HG03066 (cell line): Measurements from ENCODE around the gene MEN1.
"Not testable (repeated sequence)": the region's sequence is repeated elsewhere in the genome, so short reads cannot be mapped to it uniquely, and the experiment has no call there.

ENCODE experiments used
- ATAC-seq: cut with Tn5 transposase; IDR thresholded peaks from one replicate; pipeline ENCODE4 v1.9.1; 2021; ENCODE audit warnings: low read depth; ENCODE audit not compliant: unreplicated experiment

MEN1 gene

DNA sequence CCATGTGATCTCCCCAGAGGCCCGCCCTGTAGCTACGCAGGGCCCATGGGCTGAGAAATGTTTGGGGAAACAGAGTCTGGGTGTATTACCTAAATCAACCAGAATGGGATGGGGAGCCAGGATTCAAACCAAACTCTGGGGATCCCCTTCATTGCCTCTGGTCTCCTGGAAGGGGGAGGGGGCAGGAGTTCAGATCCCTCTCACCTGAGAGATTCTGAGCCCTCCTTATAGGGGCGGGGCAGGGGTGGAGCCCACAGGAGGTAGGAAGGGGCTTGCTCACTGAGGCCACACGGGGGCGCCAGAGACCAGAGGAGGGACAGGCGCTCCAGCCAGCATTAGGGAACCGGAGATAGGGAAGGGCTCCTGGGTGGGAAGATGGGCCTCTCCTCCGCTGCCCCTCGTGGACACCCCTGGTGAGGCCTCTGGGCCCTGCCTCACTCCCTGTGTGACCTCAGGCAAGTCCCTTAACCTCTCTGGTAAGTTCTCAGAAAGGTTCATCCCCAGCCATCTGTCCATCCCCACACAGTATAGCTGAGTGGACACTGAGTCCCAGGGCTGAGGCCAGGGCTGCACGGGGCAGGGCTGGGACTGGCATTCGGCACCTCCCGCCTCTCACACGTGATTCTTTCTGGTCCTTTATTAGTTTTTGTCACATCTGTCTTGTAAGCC lies 36.8 kb upstream of the MEN1 start:
- no peak for ATAC-seq

DNA sequence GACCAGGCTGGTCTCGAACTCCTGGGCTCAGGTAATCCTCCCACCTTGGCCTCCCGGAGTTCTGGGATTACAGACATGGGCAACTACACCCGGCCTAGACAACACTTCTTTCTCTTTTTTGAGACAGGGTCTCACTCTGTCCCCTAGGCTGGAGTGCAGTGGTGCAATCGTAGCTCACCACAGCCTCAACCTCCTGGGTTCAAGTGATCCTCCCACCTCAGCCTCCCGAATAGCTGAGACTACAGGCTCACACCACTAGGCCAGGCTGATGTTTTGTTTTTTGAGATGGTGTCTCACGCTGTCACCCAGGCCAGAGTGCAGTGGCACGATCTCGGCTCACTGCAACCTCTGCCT lies 35.4 kb upstream of the MEN1 start:
- not testable (repeated sequence) for ATAC-seq

DNA sequence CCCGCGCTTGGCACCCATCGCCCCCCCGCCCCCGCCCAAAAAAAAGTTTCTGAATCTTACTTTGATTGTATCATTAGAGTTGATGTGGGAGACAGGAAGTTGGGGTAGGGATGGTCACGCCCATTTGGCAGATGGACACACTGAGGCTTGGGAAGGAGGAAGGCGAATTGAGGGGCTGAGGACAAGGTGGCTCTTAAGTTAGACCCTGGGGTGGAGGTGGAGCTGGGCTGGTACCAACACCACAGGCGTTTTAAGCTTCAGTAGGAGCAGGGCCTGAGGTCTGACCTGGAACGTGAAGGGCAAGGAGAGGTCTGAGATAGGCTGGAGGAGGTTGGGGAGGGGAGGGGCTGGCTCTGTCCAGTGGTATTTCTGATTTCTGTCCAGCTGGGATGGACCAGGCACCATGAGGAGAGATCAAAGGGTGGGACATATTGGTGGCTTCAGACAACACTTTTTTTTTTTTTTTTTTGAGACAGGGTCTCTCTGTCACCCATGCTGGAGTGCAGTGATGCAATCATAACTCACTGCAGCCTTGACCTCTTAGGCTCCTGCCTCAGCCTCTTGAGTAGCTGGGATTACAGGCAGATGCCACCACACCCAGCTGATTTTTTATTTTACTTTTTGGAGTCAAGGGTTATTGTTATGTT lies 34.9 kb upstream of the MEN1 start:
- ATAC-seq = no peak

DNA sequence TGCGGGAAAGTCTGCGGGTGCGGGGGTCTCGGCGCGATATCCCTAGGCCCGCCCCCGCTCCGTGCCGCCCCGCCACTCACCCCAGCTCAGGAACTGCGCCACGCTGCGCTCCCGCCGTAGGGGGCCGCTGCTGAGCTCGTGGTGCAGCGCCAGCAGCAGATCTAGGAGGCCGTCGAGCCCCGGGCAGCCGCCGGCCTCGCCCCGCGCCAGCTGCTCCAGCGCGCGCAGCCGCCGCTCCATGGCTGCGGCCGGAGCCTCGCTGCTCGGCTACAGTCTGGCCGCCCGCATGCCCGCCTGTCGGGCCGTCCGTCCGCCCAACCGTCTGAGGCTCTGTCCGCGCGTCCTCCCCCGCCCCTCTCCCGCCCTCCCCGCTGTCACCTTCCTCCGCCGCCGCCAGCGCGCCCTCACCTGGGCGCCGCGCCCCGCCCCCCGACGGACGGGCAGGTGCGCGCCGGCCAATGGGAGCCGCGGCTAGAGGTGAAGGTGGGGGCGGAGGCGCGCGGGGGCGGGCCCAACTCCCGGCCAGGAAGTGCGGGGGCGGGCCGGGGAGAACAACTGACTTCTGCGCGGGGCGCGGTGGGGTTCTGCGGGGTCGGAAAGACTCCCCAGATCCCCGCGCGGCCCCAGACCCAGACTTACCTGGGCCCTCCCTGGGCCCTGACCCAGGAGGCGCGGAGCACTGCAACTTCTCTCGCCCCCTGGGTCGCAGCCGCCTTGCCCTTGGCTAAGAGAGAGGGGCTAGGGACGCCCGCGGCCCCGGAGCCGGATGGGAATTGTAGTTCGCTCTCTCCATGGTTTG lies 34.2 kb upstream of the MEN1 start, which contains the start of gene CDC42BPG:
Gene CDC42BPG (minus strand): TSS at position 324 of the 799 bp plus-strand sequence. CDS start 84 bp downstream, at position 240.
- no peak for ATAC-seq

DNA sequence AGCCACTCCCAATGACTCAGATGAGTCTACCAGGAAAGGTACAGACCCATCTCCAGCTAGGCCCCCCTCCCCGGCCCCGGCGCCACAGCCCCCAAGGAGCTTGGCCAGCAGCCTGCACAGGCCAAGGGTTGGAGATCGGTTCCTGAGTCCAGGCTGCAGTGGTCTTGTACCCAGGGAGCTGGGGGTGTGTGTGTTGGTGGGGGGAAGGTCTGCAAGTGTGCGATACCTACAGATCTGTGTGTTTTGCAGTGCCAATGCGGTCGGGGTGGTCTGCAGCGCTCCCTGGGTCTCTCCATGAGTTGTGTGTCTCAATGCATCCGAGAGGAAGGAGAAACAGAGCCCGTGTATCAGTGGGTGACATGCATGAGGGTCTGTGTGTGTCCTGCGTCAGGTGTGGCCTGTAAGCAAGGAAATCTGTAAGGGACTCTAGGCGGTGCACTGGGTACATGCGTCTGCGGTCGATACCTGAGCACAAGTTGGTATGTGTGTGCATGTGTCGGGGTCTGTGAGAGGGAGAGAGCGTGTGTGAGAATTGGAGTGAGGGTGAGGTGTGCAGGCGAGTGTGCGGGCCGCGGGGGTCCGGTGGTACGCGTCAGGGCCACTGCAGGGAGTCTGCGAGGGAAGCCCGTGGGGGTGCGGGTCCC lies 33.5 kb upstream of the MEN1 start:
- ATAC-seq = no peak

DNA sequence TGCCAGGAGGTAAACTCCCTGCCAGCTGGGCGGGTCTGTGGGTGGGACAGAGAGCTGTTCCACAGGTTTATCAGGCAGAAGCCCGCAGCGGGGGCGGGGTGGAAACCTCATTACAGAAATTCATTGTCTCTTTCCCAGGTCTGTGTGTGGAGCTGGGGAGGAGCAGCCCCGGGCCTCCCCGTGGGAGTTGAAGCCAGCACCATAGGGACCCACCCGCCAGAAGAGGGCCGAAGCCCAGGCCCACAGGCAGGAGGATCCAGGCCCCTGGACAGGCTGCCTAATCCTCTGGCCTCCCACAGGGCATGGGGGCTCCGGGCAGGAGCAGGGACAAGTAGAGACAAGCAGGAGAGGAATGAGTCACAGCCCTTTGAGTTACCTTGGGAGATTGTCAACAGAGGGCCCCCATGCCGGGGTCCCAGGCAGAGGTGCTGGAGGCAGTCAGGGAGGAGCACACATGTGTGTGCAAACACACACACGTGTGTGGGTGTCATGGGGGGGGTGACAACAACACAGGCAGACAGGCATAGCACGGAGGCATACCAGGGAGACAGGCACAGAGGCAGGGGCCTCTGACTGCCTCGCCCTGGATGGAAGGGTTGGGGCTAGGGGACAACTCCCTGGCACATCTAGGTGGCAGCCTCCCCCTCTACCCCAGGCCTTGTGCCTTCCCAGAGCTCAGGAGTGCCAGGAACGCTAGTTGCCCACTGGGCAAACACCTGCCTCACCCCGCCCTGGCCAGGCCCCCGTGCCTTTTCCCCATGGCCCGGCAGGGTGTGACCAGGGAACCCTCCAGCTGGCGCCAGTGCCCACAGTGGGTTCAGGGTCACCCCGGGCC lies 32.7 kb upstream of the MEN1 start:
- ATAC-seq = no peak

DNA sequence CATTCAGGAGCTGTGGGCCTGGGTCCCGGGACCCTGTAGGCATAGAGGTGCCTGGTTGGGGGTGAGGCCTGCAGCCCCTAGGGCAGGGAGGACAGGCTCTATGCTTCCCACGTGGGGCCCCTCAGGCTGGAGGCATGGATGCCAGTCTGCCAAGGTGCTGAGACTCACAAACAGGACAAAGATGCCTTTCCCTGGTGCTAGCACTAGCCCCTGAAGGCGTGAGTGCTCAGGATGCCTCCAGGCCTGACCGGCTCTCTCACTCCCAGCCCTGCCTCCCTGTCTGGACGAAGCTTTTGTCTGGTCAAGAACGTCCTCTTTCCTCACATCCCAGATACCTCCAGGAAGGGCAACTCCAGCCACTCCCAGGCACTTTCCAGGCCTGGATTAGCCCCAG lies 32.0 kb upstream of the MEN1 start:
- ATAC-seq = no peak

DNA sequence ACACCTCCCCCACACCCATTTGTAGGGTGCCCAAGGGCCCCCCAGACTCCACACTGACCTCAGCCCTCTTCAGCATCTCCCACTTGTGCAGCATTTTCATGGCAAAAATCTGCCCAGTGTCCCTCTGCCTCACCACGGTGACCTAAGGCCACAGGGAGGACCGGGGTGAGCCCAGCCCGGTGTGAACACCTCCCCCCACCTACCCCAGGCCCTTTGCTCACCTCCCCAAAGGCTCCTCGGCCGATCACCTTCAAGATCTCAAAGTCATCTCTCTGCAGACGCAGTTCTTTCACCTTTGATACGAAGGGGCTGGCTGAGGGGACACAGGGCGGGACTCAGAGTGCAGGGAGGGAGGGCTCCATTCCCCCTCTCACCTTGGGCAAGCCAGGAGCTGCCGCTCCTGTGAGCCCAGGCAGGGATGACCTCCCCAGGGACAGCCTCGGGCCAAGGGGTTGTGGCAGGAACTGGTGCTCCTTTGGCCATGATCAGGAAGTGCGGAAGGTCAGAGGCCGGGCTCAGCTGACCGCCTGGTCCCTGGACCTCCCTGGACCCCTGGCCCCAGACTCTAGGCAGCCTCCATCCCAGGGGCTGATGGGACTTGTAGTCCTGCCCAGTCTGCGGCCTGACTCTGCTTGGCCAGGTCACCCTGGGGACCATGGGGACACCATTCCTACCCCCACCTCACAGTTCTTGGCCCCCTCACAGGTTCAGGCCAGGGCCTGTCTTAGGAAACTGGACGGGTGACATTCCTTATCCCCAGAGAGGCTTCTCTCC lies 31.4 kb upstream of the MEN1 start:
- no peak for ATAC-seq

DNA sequence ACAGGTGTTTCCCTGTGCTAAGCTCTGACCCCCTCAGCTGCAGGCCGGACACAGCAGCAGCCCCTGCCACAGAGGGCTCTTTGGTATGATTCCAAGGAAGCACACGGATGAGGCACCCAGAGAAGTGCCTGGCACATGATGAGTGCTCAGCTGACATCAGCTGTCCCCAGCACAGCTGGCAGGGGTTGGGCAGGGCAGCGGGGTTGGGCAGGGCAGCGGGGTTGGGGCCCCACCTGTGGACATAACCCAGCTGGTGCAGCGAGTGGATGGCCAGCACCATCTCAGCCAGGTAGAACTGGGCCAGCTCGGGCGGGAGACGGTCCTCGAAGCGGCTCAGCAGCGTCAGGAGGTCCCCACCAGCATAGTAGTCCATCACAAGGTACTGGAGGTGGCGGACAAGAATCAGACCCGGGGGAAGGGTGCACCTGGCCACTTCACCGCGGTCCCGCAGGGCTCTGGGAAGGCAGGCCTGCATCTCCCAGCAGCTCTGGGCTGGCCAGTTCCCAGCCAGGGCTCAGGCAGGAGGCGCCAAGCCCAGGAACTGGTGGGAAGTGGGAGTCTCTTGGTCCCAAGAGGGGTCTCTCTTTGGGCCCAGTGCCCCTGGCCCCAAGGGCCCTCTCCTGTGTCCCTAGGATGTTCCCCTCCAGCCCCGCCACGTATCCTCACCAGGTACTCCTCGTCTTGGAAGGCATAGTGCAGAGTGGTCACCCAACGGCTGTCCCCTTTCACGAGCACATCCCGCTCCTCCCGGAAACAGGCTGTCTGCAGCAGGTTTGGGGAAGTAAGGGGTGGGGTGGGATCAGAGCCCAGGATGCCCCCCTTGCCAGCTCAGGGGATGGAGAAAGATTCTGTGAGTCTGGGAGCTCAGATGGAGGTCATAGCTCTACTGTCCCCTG lies 29.8 kb upstream of the MEN1 start:
- no peak for ATAC-seq

DNA sequence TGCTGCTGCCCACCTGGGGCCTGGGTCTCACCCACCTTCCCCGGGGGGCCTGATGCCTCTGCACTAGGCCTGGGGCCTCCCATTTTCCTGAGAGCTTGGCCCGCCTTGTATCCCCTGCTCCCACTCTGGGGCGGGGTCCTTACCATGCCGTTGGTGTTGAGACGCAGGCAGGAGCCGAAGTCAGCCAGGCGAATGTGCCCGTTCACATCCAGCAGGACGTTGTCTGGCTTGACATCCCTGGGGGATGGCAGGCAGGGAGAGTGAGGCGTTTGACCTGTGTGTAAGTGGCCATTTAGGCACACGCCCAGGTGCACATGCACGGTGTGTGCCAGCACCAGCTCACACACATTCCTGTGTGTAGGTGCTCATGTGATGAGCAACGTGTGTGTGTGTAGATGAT lies 29.0 kb upstream of the MEN1 start:
- ATAC-seq = no peak

DNA sequence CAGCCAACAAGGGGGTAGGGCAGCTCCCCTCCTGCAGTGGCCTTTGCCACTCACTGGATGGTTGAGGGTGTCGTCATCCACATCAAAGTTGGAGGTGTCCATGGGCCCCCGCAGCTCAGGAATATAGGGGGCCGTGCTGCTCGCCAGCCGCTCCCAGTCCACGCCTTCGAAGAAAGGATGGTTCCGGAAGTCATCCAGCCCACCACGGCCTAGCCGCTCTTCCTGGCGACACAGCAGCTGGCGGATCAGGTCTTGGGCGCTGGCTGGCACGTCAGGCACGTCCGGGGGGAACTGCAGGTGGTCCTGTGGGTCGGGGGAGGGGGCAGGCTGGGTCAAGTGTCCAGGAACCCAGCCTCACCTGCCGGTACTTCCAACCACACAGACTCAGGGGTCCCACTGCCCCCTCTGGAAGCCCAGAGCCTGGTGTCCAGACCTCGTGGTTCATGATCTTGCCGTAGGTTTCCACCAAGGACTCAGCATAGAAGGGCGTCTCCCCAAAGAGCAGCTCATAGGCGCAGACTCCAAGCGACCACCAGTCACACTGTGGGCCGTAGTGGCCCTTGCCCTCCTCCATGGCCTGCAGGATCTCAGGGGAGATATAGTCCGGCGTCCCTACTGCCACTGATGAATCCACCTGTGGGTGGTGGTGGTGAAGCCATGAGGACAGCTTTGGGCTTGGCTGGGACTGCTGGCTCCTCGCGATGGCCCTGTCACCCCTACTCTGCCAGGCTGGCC lies 28.4 kb upstream of the MEN1 start:
- no peak for ATAC-seq

DNA sequence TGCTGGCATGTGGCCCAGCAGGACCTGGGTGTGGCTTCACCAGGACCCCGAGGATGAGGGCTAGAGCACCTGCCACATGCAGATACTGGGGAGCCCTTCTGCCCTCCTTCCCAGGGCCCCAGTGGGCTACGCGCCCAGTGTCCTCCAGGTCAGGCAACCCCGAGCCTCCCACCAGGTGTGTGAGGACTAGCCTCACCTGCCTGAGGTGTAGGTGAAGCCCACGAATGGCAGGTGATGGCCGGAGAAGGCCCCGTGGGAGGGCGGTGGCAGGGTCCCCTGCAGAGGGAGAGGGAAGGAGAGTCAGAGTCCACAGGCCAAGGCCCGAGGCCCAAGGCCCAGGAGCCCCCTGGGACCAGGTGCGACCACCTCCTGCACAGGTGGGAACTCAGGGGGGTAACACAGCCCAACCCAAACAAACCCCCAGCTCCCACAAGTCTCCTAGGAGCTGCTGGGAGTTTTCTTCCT lies 27.6 kb upstream of the MEN1 start:
- ATAC-seq = no peak

DNA sequence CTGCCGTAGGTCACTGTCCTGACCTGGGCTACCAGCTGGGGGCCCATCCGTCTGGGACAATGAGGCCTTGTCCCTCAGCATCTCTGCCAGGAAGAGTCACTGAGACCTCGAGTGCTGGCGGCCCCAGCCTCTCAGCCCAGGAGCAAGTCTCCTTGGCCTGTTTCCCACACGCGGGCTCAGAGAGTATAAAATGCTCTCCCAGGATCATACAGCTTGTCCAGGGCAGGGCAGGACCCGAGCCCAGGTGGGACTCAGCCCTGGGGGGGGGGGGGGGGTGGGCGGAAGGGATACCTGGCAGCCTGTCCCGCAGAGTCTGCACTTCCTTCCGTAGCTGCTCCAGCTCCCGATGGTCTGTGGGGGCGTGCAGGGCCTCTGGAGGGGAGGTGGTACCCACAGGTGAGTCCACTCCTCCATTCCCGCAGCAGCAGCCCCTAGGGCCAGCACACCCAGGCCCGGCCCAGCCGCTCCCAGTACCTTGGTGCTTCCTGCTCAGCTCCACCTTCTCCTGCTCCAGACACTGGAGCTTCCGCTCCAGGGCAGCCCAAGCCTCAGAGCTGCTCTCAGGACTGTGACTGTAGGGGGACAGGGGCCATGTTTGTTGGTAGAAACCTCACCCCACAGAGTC lies 26.2 kb upstream of the MEN1 start:
- no peak for ATAC-seq

DNA sequence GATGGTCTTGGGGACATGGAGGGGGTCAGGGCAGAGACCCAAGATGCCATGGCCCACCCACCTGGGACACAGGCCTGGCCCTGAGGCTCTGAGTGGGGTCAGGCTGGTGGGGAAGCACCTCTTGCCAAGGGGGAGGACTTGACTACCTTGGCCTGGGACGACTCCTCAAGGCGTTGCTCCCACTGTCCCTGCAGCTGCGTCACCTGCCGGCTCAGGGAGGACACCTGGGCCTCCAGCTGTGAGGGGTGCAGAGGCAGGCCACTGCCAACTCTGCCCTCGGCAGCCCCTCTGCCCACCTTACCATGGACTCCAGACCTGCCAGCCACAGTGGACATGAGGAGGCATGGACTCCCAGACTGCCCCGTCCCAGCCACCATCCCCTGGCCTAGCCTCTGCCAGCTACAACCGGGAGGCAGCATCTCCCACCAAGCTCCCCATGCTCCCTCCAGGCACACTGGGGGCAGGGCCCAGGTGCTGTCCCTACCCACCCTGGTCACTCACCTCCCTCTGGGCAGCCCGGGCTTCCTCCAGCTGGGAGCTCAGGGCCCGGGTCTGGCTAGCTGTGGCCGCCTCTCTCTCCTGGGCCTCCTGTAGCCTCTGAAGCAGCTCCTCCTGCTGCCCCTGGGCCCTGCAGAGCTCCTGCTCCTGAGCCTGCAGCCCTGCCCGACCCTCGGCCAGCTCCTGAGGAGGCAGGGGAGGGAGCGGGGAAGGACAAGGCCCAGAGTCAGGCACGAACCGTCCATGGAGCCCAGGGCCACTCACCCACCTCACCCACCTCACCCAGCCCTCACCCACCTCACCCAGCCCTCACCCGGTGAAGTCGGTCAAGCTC lies 25.5 kb upstream of the MEN1 start:
- ATAC-seq = no peak

DNA sequence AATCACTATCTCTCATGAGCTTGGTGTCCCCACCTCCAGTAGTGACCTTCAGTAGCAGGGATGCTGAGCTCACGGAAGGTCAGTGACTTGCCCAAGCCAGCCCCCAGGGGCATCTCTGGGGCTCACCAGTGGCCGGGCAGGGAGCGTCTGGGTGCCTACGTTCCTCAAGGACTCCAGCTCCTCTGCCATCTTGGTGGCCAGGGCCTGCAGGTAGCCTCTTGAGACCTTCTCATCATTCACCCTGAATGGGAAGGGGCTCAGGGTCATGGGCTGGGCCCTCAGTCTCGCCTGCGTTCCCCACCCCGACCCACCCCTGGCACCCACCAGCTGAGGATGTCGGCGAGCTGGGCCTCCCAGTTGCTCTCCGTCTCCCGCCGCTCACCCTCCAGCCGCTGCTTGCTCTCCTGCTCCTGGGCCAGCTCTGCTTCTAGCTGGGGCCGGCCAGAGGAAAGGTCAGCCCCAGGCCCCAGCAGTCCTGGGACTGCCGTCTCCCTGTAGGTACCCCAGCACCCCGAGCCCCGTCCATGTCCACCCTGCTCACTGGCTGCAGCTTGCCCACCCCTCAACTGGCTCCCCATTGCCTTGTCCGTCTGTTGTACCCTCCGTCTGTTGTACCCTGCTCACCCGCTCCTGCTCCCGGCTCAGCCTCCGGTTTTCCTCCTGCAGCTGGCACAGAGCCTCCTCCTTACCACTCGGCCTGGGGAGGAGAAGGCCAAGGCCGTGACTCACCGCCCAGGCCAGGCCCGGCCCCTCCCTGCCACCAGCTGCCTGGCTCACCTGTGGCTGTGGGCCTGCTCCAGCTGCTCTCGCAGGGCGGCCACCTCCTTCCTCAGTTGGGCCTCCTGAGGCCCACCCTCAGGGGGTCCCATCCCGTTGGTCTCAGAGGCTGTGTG lies 24.6 kb upstream of the MEN1 start:
- ATAC-seq = no peak
